GM12874 (cell line): ENCODE data around the gene PHF3.

ENCODE experiments used
- CTCF ChIP-seq: IDR thresholded peaks from 2 replicates; pipeline ENCODE4 v1.5.1; 2011; ENCODE audit warnings: low read depth, mild to moderate bottlenecking, control low read depth, low read length, moderate library complexity; ENCODE audit not compliant: insufficient read depth

PHF3 gene

DNA sequence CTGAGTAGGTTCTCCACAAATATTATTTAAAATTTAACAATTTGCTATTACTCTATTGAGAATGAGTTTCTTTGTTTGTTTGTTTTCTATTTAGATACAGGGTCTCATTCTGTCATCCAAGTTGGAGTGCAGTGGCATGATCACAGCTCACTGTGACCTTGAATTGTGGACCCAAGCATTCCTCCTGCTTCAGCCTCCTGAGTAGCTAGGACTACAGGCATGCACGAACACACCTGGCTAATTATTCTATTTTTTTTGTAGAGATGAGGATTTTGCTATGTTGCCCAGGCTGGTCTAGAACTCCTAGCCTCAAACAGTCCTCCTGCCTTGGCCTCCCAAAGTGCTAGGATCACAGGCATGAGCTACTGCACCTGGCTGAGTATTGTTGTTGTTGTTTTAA lies 122.2 kb downstream of the PHF3 start:
- no peak for TF ChIP-seq CTCF

DNA sequence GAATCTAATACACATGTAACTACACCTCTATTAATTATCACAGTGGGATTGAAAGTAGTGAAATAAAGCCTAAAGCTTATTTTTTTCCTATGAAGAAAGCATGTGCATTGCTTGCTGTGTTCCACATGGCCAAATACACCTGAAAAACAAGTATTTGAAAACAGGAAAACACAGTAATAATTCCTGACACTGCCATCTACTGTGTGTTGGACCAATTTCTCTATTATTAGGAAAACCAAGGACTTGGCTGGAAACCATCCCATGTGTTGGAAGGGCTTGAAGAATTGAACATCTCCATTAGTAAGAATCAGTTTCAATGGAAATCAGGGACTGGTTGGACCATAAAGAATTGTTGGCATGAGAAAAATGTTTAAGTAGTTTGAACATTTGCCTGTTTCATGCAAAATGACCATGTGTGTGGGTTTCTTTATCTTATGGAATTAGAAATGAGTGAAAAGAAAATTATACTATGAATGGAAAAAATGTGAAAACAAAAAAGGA lies 124.1 kb downstream of the PHF3 start:
- no peak for TF ChIP-seq CTCF

- no peak for TF ChIP-seq CTCF
These were observed 124.6 kb downstream of the PHF3 start for GRCh38 chr6:63760199-63760598.

DNA sequence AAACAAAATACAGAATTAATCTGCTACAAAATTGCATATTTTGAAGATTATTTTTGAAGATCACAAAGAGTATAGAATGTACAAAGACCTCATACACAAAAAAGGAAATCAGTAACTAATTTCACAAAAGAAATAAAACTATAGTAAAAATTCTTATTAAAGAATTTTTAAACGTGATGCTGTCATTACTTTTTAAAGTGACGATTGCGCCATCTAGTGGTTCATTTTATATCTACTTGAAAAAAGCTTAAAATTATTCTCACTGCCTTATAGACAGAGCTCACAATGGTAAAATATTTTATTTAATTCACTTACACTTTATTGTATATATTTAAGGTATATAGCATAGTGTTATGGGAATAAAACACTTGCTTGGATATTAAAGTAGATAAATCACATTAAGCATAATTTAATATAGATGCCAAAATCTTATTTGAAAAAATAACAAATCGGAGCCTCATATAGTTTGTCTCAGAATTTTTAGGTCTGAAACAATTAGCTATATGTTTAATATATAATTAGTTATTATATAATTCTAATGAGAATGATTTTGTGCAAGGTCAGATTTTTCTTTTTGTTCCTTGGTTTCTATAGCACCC lies 128.8 kb downstream of the PHF3 start:
- no peak for TF ChIP-seq CTCF
